MM.1S (cell line): Measurements from ENCODE around the gene KCTD6.

Experiments
- EZH2phosphoT487 ChIP-seq: fragments of 300-600 bp; sonication (generic); IDR thresholded peaks from 2 replicates; pipeline ENCODE4 v1.6.1; 2018; ENCODE audit warnings: antibody characterized with exemption, low read length
- TF ChIP-seq, protein P1 (sequence below): fragments of 300-600 bp; sonication (generic); IDR thresholded peaks from 2 replicates; pipeline ENCODE4 v1.5.1; 2016; ENCODE audit warnings: antibody characterized with exemption, low read length, mixed read lengths

DNA sequence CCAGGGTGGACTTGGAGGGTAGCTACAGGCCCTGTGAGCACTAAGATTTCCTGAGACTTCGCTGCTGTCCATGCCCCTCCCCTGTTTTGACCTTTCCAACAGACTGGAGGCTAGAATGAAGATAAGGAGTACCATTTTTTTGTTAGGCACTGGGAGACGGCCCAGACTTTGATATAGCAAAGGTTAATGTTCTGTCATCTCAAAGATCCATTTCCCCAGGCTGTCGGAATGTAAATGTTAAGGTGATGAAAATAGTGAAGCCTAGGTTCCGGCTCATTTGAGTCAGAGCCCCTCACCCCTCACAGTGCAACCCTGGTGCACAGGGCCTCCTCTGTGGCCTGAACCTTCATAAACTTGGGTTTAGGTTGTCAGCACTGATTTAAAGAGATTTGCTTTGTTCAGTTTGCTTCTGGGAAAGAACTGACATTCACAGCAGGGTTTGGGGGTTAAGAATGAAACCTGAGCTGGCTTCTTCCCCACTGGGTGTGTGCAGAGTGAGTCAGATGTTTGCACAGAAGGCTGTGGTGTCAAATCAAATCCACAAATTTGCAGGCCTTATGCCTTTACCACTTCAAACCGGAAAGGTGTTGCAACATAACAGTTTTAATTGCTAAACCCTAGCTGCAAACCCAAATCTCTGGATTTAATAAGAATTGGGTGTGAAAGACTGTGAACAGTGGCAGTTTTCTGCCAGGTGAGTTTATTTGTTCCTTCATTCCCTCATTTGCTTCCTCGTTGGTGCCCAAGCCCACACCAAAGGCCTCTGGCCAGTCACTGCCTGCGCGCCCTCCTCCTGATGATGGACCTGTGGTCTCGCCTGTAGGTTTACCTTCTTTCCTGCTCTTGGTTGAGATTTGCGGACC, 20.6 kb upstream of the KCTD6 start:
- TF ChIP-seq, protein P1, sequence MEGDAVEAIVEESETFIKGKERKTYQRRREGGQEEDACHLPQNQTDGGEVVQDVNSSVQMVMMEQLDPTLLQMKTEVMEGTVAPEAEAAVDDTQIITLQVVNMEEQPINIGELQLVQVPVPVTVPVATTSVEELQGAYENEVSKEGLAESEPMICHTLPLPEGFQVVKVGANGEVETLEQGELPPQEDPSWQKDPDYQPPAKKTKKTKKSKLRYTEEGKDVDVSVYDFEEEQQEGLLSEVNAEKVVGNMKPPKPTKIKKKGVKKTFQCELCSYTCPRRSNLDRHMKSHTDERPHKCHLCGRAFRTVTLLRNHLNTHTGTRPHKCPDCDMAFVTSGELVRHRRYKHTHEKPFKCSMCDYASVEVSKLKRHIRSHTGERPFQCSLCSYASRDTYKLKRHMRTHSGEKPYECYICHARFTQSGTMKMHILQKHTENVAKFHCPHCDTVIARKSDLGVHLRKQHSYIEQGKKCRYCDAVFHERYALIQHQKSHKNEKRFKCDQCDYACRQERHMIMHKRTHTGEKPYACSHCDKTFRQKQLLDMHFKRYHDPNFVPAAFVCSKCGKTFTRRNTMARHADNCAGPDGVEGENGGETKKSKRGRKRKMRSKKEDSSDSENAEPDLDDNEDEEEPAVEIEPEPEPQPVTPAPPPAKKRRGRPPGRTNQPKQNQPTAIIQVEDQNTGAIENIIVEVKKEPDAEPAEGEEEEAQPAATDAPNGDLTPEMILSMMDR, result no peak
- no peak for TF ChIP-seq EZH2phosphoT487
